ENCODE data around the gene C1R.

The C1R gene

DNA sequence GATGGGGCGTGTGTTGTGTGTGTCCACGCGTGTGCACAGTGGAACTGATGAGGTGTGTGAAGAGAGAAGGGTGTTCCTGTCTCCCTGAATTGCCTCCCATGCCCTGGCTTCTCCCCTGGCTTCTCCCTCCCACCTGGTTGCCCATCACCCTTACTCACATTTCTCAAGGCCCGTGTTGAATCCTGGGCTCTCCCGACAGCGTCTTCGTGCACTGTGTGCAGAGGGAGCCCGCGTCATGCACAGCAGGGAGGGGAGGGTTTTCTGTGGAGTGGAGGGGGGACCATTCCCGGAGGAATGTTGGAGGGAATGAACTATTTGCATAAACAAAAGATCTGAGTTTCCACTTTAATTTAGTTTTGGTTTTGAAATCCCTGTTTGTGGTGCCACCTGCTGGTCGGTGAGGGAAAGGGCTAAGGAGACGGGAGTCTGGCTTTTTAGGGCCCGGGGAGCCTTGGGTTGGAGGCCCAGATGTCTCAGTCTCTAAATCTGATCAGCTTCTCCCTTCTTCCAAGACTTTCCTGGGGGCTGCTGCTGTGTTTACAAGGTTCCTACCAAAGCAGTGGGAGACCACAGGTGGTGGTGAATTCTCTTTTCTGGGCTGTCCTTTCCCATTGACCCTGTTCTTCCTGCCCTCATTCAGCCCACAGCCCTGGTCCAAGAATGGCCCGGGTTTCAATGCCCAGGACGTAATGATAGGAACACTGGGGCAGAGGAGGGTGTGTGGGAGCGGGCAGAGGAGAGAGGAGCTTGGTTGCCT, at the start of gene C1R:
TSS of gene C1R (minus strand) at position 217 of the 757 bp plus-strand sequence. CDS start at position 160, 57 bp downstream.
- DNase-seq (ENCODE audit: low read depth in 1 of 2, low spot score in 1 of 2), result peak; percentile 36 to 55

GRCh38 chr12:7141351-7142005, 49.2 kb upstream of the C1R start:
- no peak for DNase-seq (ENCODE audit: low read depth in 1 of 2, low spot score in 1 of 2)

DNA sequence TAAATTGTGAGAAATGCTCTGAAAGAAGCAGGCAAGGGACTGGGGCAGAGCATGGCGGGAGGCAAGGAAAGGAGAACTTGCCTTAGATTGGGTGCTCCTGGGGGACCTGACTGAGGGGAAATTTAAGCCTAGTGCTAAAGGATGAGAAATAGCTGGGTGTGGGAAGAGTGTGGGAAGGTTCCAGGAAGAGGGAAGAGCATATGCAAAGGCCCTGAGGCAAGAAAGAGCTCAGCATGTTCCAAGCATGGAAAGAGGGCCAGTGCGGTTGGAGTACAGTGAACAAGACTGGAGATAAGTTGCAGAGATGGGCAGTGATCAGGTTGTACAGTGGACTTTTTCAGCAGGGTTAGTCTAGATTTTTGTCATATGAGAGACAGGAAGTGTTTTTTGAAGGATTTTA, 47.0 kb upstream of the C1R start:
- DNase-seq (ENCODE audit: low read depth in 1 of 2, low spot score in 1 of 2), result no peak

DNA sequence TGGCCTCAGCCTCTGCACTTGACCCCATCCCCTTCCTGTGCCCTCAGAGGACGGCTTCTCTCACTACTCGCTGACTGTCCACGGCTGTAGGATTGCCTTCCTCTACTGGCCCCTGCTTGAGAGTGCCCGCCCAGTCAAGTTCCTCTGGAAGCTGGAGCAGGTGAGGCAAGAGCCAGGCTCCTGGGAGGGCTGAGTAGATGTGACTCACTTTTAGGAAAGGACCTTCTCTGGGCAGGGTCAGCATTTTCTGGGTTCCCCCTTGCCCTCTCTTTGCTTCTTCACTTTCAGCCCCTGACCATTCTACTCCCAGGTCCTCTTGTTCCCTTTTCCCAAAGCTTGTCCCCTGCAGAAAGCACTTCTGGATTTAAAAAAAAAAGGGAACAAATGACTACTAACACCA, 45.7 kb upstream of the C1R start:
- DNase-seq (ENCODE audit: low read depth in 1 of 2, low spot score in 1 of 2), result no peak

DNA sequence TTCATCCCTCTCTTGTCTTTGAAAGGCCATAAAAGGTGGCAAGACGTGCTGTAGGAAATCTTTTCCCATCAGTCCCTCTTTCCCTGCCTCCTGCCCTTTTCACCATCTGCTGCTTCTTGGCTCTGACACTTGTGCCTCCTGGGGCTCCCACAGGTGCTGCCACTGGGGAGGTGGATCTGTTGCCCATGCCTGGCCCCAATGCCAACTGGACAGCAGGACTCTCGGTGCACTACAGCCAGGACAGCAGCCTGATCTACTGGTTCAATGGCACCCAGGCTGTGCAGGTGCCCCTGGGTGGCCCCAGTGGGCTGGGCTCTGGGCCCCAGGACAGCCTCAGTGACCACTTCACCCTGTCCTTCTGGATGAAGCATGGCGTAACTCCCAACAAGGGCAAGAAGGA, 44.4 kb upstream of the C1R start:
- no peak for DNase-seq (ENCODE audit: low read depth in 1 of 2, low spot score in 1 of 2)

DNA sequence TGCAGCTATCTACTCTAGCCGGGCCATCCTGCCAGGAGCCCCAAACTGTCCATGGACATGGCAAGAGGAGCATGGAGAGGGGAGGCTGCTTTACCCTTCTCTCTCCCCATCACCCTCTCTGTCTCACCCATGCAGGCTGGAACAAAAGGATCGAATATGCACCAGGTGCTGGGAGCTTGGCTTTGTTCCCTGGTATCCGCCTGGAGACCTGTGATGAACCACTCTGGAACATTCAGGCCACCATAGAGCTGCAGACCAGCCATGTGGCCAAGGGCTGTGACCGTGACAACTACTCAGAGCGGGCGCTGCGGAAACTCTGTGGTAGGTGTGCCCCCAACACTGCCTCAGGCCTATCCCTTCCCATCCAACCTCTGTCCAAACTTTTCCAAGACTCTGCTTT, 43.8 kb upstream of the C1R start:
- DNase-seq (ENCODE audit: low read depth in 1 of 2, low spot score in 1 of 2), result no peak

DNA sequence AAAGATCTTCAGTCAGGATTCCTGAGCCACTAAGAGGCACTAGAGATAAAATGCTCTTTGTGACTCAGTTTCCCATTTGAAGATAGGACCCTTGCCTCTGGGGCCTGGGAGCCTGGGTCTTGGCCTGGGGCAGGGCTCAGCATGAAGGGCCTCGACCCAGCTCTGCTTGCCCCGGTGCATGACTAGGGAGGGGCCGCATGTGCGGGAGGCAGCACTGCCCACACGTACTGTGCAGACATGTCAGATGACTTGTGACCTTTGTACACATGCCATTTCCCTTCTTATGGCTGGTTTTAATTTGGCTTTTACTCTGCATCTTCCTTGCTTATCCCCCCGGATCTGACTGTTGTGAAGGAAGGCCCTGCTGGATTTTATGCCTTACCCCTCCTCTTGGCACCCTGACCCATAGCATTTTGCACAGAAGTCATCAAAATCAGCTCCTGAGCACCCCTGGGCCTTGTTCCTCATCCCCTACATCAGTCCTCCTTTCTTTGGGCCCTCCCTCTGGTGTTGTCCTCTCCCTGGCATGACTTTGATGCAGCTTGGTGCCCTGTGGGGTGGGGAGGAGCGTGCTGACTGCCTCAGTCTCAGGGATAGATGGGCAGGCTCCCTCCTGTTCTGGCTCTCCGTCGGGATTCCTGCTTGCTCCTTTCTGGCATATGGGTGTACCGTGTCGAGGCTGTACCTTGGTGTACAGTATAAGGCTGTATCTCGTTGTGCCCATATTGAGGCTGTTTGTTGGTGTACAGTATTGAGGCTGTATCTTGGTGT, 42.3 kb upstream of the C1R start:
- no peak for DNase-seq (ENCODE audit: low read depth in 1 of 2, low spot score in 1 of 2)

DNA sequence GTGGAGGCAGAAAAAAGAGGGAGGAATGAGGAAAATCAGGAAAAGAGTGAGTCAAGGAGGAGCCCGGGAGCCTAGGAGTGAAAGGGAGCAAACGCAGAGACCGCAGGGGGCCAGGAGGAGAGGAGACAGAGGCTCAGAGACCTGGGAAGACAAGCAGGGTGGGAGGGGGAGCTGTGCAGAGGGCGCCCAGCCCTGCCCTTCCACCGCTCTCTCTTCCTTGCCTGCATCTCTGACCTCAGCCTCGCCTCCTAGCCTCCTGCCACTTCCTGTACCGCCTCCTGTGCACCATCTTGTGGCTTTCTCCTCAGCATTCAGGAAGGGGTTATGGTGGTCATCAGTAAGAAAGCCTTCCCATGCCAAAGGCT, 39.2 kb upstream of the C1R start:
- DNase-seq (ENCODE audit: low read depth in 1 of 2, low spot score in 1 of 2), result no peak

- peak in 1 of 2 donors; percentile 25 for DNase-seq (ENCODE audit: low read depth in 1 of 2, low spot score in 1 of 2)
These were observed 38.7 kb upstream of the C1R start for GRCh38 chr12:7130701-7131501.

- peak; percentile 65 to 83 for DNase-seq (ENCODE audit: low read depth in 1 of 2, low spot score in 1 of 2)
These were observed 37.8 kb upstream of the C1R start, which contains the start of gene CLSTN3 for GRCh38 chr12:7129872-7130691. CLSTN3 (plus strand) TSS chr12:7130371; CDS start chr12:7130649, 278 bp downstream.

DNA sequence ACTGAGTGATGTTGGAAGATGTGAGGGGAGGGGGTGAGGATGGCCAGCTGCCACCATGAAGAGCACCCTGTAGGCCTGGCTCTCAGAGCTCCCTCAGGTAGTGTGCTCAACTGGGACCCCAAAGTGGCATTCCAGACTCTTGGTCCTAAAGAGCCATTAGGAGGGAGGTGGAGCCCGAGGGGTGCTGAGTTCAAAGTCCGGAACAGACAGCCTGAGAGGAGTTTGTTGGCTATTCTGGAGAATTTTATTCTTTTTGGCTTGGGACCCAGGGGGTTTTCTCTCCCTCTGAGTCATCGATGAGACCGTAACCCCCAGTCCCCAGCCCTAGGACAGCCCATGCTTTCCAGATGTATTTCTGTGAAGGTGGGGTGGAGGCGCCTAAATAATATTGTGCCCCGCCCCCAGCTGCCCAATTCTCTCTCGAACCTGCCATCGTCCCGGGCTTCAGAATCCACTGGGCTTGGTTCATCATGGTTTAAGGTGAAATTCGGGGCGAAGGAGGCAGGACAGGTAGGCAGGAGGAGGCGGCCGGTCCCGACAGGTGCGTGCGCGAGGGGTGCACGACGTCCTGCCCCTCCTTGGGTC, 37.1 kb upstream of the C1R start:
- DNase-seq (ENCODE audit: low read depth in 1 of 2, low spot score in 1 of 2), result no peak

DNA sequence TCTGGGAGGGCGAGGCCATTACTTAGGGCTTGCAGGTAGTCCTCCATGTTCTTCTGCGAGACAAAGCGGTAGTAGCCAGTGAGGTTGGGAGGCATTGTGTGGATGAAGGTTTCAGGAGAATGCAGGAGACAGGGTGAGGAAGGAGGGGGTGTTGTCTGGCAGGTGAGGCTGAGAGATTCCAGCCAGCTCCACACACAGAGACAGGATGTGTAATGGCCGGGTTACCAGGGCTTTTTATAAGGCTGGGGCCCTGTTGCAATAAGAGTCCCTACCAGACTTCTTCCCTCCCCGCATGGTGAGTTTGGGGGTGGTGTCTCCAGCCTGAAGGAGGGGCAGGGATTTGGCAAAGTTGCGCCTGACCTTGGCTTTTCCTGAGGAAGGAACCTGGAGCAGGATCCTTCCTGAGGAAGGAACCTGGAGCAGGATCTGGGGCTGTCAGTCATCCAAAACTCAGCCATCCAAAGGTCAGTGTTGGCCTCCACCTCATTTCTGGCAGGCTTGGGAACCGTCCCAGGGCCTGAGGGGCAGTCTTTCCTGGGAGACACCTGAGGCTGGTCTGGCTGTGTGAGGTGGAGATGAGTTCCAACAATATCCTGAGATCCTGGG, 36.5 kb upstream of the C1R start, which contains the start of gene RBP5:
TSS of gene RBP5 (minus strand) at position 209 of the 606 bp plus-strand sequence. CDS start at position 95, 114 bp downstream.
- no peak for DNase-seq (ENCODE audit: low read depth in 1 of 2, low spot score in 1 of 2)

DNA sequence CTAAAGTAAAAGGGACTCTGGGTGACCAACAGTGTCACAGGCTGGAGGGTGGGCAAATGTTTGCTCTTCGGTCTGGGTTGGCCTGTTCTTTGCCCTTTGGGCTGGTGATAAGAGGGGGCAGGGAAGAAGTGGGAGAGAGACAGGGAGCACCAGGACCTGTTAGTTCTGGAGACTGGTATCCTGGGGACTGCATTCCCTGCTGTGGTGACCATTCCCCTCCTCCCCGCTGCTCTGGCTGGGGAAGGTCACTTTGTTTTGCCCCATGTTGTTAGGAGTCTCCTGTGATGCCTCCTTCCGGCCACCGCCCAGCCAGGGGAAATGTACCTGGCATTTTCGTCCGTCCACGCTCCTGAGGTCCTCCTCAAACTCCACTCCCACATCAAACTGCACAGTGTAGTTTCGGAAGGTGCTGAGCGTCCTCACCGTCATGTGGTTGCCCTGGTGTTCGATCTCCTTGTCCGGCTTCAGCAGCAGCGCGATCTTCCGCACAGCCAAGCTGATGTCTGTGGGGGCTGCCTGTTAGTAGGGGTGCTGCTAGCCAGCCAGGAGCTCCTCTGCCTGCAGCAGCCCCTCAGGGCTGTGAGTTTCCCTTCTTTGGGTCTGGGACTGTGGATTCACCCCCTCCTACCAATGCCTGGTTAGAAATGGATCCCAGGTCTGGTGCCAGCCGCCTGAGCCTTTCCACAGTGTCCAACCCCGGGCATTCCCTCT, 35.8 kb upstream of the C1R start:
- no peak for DNase-seq (ENCODE audit: low read depth in 1 of 2, low spot score in 1 of 2)

DNA sequence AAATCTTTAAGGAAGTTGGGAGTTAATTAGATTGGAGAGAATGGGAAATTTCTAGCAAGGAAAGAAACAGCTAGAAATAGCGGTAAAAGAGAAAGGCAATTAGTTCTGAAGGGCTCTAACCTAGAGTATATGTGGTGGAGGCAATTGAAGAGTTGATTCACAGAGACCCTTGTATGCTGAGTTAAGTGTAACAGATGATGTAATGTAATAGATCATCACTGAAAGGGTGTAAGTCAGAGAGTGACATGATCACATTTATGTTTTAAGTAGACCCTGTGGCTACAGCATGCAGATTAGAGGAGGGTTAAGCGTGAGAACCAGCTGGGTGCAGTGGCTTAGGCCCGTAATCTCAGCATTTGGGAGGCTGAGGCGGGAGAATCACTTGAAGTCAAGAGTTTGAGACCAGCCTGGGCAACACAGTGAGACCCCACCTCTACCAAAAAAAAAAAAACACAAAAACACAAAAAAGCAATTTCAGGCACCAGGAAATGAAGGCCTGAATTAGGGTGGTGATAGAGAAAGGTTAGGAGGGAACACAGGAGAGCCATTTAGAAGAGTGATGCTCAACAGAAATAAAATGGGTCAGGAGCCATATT, 33.5 kb upstream of the C1R start:
- no peak for DNase-seq (ENCODE audit: low read depth in 1 of 2, low spot score in 1 of 2)

GRCh38 chr12:7123806-7124522, 31.7 kb upstream of the C1R start:
- no peak for DNase-seq (ENCODE audit: low read depth in 1 of 2, low spot score in 1 of 2)

- no peak for DNase-seq (ENCODE audit: low read depth in 1 of 2, low spot score in 1 of 2)
These were observed 30.8 kb upstream of the C1R start for GRCh38 chr12:7122811-7123769.

DNA sequence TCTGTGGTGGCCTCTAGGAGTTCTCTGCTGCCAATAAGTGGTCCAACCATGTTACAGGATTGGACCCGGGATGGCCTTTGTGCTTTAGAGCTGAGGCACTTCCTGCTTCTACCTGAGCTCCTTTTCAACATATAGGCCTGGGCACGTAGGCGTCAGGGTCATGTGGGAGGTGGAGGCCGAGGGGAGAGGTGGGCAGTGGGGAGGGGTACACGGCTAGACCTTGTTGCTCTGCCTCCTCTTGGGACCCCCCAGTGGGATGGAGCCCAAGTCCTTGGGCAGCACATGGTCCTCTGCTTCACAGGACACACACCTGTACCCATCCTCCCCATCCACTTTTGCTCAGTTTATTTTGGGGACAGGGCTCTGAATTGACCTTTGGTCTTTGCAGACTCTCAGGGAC, 29.1 kb upstream of the C1R start:
- no peak for DNase-seq (ENCODE audit: low read depth in 1 of 2, low spot score in 1 of 2)
